Upper lobe of left lung (tissue), 6 donors: ENCODE data around the gene IPO5. TPM values are rescaled to one million over a fixed set of nuclear protein-coding genes. Genes with fewer than 3 reads are reported as not detected.

Experiments
- ATAC-seq, 2 donors: fragments of 200-7000 bp; cut with Tn5 transposase; one replicate each; pipeline ENCODE4 v1.9.1; 2022; ENCODE audit warnings: mild to moderate bottlenecking in 2 of 2, moderate library complexity in 2 of 2; ENCODE audit not compliant: low FRiP score in 2 of 2
- DNase-seq, 2 donors: peaks; one replicate each; pipeline ENCODE4 v3.0.0-alpha.2; 2019 to 2020
- H3K27ac ChIP-seq, 4 donors: fragments of 200-600 bp; sonication (generic); one replicate each; pipeline ENCODE4 v1.5.1; 2016 to 2019
- H3K27me3 ChIP-seq, 4 donors: fragments of 200-600 bp; sonication (generic); one replicate each; pipeline ENCODE4 v1.5.1; 2017 to 2019
- H3K36me3 ChIP-seq, 4 donors: fragments of 200-600 bp; sonication (generic); one replicate each; pipeline ENCODE4 v1.5.1; 2016 to 2019
- H3K4me1 ChIP-seq, 4 donors: fragments of 200-600 bp; sonication (generic); one replicate each; pipeline ENCODE4 v1.5.1; 2018 to 2019
- H3K4me3 ChIP-seq, 4 donors: fragments of 200-600 bp; sonication (generic); one replicate each; pipeline ENCODE4 v1.5.1; 2017 to 2019; ENCODE audit warnings: mild to moderate bottlenecking in 2 of 4, moderate library complexity in 1 of 4
- H3K9me3 ChIP-seq, 4 donors: fragments of 200-600 bp; sonication (generic); one replicate each; pipeline ENCODE4 v1.5.1; 2018 to 2019
- CTCF ChIP-seq, 6 experiments: fragments of 450-650 bp in 4 of 6; fragments of 200-600 bp in 2 of 6; sonication (generic) in 2 of 6; IDR thresholded peaks; one replicate each; pipeline ENCODE4 v1.5.1; 2016 to 2019; ENCODE audit warnings: antibody characterized with exemption in 6 of 6
- EP300 ChIP-seq, 4 donors: sonication (generic); formaldehyde crosslinking; IDR thresholded peaks; one replicate each; pipeline ENCODE4 v1.5.1; 2017; ENCODE audit warnings: antibody characterized with exemption in 4 of 4, control low read depth in 2 of 4
- POLR2A ChIP-seq, 4 donors: fragments of 450-650 bp; IDR thresholded peaks; one replicate each; pipeline ENCODE4 v1.5.1; 2016 to 2017; ENCODE audit warnings: antibody characterized with exemption in 4 of 4, mild to moderate bottlenecking in 2 of 4
- POLR2AphosphoS5 ChIP-seq, 2 donors: sonication (generic); formaldehyde crosslinking; IDR thresholded peaks; one replicate each; pipeline ENCODE4 v1.5.1; 2017; ENCODE audit warnings: antibody characterized with exemption in 2 of 2
- WGBS, 2 donors: methylation state at CpG; one replicate each; pipeline ENCODE4 v1.1.5; 2017 to 2018; 5-methylcytosine and 5-hydroxymethylcytosine counted together
- total RNA-seq, 6 donors: library from RNA; depleted of rRNA in 4 of 6; stranded (reverse); fragments of >200 nt in 4 of 6; gene quantifications; one replicate each; pipeline versions ENCODE4 v1.1.0 to v1.2.1, GENCODE V29; 2016 to 2021
- donor health status: DM: no; HTN: no; CAD: no; lungs with moderate emphysema.
- donor health status: DM: no; HTN: yes; CAD: no; lungs with severe emphysema.

Gene IPO5
- 100 to 1,000 TPM in 1 of 6 donors, 10 to 100 TPM in 5; 35.8 to 127 (median 75.6) TPM for total RNA-seq

DNA sequence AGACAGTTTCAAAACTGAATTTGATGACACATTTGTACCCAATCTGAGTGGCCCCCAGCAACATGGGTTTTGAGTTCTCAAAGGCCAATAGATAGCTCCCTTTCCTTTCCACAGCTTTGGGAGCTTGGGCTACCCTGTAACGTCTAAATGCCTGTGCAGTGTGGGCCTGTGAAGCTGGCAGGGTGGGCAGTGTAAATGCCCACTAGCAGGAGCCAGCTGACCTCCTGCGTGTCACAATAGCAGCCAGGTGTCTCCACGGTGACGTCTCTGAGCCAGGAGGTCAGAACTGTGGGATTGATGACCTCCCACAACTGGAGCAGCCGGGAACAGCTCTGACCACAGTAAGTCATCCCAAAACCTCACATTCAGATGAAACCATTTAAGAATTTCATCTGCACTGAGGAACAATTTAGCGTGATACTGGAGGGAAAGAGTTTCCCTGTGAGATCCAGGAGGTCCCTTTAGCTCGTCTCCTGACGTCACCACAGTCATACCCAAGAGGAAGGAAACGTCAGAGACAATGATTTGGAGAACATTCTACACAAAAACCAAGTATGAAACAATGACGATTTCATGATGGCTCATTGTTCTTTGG, at the start of gene IPO5:
Gene IPO5, plus strand, starts transcription at position 300 of the 595 bp plus-strand sequence. CDS start 23,022 bp downstream, outside the sequence.
- DNase-seq, result no peak
- Histone ChIP-seq H3K36me3 (no peaks in the 10 kb centered on the region), H3K9me3 (no peaks in the 10 kb centered on the region), H3K4me3 (no peak within 1 kb of the TSS), H3K4me1 (no peaks in the 10 kb centered on the region), H3K27ac (no peak within 1 kb of the TSS), H3K27me3 (no peaks in the 10 kb centered on the region)
- TF ChIP-seq CTCF (IDR thresholded peaks at IDR 0.05), result no peak
- no peak for TF ChIP-seq POLR2A (IDR thresholded peaks at IDR 0.05)
- TF ChIP-seq EP300 (IDR thresholded peaks at IDR 0.05), result no peak
- no peak for TF ChIP-seq POLR2AphosphoS5 (IDR thresholded peaks at IDR 0.05)
- 58 to 63% methylated on average over 6 to 10 of the region's 10 CpGs for WGBS, 2 donors
- ATAC-seq, result no peak

DNA sequence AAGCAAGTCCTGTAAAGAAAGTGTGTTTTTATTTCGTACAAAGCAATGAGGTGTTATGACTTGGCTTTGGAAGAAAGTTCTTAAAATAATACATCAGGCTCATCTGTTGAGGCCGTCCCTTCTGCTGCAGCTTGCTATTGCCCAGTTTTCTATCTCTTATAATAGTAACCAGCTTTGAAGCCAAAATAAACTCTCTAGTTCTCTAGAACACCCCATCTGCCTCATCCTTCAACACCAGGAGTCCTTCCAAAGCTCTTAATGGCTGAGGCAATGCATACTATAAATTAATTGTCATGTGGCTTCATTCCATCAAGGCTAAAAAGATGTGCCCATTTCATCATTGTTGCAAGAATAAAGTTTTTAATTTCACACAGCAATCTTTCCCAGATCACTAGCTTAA, 49.4 kb upstream of the IPO5 start:
- 70 to 81% methylated on average over 2 of the region's 2 CpGs for WGBS, 2 donors
- H3K27me3 ChIP-seq, result no peaks in the 10 kb centered on the region
- ATAC-seq, result no peak
- H3K9me3 ChIP-seq, result no peaks in the 10 kb centered on the region
- no peak for TF ChIP-seq POLR2AphosphoS5 (IDR thresholded peaks at IDR 0.05)
- no peak for TF ChIP-seq EP300 (IDR thresholded peaks at IDR 0.05)
- TF ChIP-seq CTCF (IDR thresholded peaks at IDR 0.05), result no peak
- no peak for TF ChIP-seq POLR2A (IDR thresholded peaks at IDR 0.05)
- no peak overlapping the region for H3K4me3 ChIP-seq
- no peak overlapping the region for H3K27ac ChIP-seq
- H3K36me3 ChIP-seq, result no peaks in the 10 kb centered on the region
- DNase-seq, result no peak
- H3K4me1 ChIP-seq, result no peaks in the 10 kb centered on the region

- no peaks in the 10 kb centered on the region for H3K4me1 ChIP-seq
- no peak overlapping the region for H3K4me3 ChIP-seq
- no peak overlapping the region for H3K27ac ChIP-seq
- H3K9me3 ChIP-seq, result no peaks in the 10 kb centered on the region
- no peak for TF ChIP-seq POLR2A (IDR thresholded peaks at IDR 0.05)
- no peak for TF ChIP-seq CTCF (IDR thresholded peaks at IDR 0.05)
- 65 to 91% methylated on average over 1 of the region's 1 CpG for WGBS, 2 donors
- ATAC-seq (no peak), DNase-seq (no peak)
- H3K27me3 ChIP-seq, result no peaks in the 10 kb centered on the region
- H3K36me3 ChIP-seq, result no peaks in the 10 kb centered on the region
Measured at GRCh38 chr13:97905517-97905916, 48.0 kb upstream of the IPO5 start.

DNA sequence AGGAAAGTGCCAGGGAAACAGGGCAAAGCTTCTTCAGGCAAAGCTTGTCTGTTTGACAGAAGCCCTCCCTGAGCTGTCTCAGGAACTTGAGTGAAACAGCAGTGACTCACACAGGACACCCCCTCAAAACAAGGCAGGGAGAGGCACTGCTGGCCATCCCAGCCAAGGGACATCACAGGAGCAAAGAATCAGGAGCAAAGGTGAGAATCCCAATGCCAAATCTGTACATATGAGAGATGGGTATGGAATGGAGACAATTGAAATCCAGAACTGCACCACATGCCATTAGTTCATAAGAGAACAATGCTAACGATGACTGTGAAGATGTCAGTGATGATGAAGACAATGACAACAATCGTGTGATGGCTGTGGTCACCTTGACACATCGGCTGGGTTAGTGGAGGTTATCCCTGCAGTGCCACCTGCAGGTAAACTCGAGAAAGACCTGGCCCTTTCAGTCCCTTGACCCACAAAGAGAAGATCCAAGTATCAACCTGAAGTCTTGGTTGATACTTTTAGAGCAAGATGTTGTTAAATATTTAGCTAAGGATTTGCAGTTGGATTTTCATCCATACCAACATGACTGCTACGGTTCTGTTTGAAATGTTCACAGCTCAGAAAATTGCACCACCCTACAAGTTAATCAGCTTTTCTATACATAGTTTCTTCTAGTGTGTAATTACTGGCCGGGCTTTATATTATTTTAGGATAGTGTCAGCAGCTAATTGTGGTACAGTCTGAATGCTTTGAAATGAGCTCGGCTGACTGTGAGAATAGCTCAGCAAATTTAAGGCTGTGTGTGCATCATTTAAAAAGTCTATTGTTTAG, 42.0 kb upstream of the IPO5 start:
- 45 to 56% methylated on average over 7 of the region's 7 CpGs for WGBS, 2 donors

More for the DNA sequence above, 42.0 kb upstream of the IPO5 start:
- H3K4me1 ChIP-seq, result no peaks in the 10 kb centered on the region
- no peak overlapping the region for H3K4me3 ChIP-seq
- H3K9me3 ChIP-seq, result peaks cover 0 to 2% (median 0%) of the 10 kb centered on the region in 4 donors
- no peaks in the 10 kb centered on the region for H3K27me3 ChIP-seq
- TF ChIP-seq POLR2A (IDR thresholded peaks at IDR 0.05), result no peak
- TF ChIP-seq POLR2AphosphoS5 (IDR thresholded peaks at IDR 0.05), result no peak
- TF ChIP-seq CTCF (IDR thresholded peaks at IDR 0.05), result peak in 1 of 6 experiments; percentile 16
- no peak overlapping the region for H3K27ac ChIP-seq
- DNase-seq (no peak), ATAC-seq (no peak)
- H3K36me3 ChIP-seq, result no peaks in the 10 kb centered on the region
